Endometrium (tissue), 2 donors: ENCODE measurements around the gene RABGAP1L.
"Not testable (repeated sequence)": the region's sequence is repeated elsewhere in the genome, so short reads cannot be mapped to it uniquely, and the experiment has no call there.

Source experiments
- FAIRE-seq: peaks from 2 replicates; lab custom pipeline; 2012; peaks lifted over from hg19 to GRCh38; lab: Jason Lieb, UNC
- donor health status: control.
- donor health status: control.

The RABGAP1L gene

DNA sequence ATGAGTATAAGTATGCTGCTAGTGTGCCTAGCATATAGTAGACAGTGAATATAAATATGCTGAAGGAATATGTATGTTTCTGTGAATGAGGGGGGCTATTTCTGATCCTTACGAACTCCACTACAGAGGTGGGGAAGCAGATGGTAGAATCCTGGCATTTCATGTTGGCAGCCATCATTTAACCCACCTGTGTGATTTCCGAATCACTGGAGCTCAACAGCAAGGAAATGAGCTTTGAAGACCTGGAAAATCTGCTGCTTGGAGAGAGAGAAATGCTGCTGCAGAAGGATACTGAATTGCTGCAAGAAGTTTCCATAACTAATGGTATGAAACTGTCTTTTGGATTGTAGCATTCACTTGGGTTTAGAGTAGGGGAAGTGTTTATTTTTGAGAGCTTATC lies 83.5 kb downstream of the RABGAP1L start:
- no peak for FAIRE-seq

DNA sequence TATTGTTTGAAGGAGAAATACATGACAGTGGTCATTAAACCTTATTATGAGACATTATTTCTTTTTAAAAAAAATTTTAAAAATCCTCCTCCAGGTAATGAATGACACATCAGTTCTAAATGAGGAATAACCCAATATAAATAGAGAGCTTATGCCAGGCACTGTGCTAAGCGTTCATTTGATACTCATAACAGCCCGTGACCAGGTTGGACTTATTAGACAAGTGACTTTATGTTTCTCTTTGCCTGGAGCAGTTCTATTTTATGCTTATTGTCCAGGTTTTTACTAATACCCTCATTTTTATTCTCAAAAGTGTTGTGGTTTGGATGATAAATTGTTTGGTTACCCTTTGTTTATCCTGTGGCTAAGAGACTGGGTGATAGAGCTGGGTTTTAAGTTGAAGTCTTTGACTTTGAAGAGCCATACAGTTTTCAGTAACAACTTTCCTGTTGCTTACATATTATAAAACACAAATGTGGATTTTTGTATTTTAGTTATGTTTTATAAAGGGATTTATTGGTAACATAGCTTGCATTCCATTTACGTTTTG lies 84.2 kb downstream of the RABGAP1L start:
- FAIRE-seq = no peak

DNA sequence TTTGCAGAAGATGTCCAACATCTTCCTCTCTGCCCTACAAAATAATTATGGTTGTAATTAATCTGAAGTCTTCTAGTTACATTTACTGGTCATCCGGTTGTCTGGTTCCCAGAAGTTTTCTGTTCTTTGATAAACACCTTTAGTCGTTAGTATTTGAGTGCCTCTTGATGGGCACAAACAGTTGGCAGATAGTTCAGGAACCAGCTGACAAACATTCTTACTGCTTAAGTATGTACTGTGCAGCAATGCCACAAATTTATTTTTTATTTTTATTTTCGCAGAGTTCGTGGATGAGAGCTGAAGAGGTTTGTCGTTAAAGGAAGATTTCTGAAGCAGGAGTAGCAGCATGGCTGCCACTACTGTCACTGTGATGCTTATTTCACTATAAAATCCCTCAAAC lies 84.7 kb downstream of the RABGAP1L start:
- no peak for FAIRE-seq

DNA sequence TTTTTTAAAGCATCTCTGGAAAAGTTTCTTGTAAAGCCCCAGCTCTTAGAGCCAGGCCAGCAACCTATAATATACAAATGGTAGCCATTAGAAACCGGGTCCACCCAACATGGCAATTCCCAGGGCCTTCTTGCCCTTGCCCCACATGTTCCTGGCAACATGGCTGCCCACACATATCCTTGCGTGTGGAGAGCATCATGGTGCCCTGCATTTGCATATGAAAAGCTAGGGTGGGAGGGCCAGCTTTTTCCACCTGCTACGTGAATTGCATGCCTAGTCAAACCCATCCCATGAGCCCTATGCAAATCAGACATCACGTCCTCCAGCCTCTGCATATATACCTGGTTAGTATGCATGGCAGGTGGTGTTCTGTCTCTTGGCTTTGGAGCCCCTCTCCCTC lies 88.2 kb downstream of the RABGAP1L start:
- FAIRE-seq = no peak

DNA sequence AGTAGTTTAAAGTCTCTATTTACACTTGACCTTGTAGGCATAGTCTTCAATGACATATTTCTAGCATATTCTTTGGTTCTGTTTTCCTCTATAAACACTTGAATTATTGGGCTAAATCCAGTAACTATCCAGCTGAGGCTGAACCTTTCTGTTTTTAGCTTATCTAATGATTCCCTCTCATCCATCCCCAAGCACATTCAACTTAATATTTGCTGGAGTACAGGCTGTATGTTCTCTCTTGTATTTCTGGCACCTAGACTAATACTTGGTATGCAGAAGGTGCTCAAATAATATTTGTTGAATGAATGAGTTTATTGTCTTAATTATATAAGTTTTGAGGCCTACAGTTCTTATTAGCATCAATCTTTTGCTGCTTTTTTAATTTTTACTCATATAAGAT lies 88.7 kb downstream of the RABGAP1L start:
- no peak for FAIRE-seq

DNA sequence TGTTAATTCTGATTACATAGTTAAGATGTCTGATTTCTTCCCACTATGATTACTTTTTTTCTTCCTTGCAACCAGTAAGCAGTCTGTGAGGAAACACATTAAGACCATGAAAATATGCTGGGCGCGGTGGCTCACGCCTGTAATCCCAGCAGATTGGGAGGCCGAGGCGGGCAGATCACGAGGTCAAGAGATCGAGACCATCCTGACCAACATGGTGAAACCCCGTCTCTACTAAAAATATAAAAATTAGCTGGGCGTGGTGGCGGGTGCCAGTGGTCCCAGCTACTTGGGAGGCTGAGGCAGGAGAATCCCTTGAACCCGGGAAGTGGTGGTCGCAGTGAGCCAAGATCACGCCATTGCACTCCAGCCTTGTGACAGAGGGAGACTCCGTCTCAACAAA lies 97.1 kb downstream of the RABGAP1L start:
- not testable (repeated sequence) for FAIRE-seq

DNA sequence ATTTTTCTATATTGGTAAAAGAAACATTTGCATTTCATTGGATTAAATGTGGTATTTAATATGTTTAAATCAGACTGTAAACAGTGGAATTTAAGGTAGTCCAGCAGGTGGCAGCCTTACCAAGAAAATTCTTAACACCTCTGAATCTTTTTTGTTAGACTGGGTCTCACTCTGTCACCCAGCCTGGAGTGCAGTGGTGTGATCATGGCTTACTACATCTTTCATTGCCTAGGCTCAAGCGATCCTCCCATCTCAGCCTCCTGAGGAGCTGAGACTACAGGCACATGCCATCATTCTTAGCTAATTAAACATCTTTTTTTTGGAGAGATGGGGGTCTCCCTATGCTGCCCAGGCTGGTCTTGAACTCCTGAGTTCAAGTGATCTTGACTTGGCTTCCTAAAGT lies 98.8 kb downstream of the RABGAP1L start:
- FAIRE-seq = no peak

DNA sequence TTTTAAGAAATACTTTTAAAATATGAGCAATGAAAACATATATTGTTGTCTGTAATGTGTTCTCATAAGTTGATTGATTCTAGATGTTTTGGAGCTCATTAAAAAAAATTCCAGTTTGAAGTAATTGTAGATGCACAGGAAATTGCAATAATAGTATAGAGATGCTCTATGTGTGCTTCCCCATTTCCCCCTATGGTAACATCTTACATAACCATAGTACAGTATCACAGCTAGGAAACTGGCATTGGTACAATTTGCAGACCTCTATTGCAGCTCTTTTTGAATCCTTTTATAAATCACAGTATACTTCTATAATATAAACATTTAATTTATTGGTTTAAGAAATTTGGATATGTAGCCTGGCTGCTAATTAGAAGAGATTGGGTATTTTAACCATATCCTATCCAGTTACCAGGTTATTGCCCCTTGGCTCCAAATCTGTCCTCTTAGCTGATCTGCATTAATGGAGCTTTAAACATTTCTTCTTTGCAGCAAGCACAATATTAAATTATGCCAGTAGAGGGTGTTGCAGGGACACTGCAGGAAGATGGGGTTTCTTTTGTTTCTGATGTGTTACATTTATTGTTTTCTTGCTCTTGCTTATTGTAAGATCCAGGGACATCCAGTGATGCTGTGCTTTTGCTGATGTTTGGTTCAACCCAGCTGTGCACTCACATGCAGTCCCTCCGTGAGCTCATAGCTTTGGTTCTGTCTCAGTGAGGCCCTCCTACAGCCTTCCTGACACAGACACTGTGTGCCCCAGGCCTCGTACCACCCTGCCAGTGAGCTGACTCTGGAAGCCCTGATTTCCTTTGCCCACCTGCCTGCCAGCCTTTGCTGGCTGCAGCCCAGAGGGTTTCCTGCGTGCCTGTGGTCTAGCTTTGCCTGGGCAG lies 103.3 kb downstream of the RABGAP1L start:
- peak; percentile 55 for FAIRE-seq

DNA sequence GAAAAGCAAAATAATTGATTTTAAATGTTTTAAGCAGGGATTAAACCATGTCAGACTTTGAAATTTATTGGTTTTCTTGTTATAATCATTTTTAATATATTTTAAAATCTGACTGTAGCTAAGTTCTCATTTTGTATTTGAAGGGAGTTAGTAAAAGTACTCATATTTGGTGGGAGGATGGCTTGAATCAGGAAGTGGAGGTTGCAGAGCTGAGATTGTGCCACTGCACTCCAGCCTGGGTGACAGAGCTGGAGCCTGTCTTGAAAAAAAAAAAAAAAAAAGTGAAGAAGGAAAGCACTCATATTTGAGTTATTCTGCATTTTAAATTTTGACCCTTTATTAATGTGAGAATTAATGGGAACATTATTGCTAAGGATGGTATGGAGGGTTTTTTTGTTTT lies 106.0 kb downstream of the RABGAP1L start:
- FAIRE-seq = no peak

DNA sequence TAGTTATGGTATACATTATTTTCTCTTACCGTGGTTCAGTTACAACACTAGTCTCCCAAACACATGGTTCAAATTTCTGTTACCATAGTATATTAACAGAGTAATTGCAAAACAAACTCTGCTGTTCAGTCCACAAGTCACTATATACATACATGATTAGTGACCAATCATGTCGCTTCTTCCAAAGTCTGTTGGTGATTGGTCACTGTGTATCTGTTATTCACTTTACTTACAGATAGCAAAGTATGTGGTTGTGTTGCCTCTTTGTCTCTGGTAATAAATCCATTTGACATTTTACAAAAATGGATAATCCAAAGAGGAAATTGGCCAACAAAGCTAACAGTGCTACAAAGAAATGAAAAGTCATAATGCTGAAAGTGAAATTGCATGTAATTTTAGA lies 107.2 kb downstream of the RABGAP1L start:
- no peak for FAIRE-seq

DNA sequence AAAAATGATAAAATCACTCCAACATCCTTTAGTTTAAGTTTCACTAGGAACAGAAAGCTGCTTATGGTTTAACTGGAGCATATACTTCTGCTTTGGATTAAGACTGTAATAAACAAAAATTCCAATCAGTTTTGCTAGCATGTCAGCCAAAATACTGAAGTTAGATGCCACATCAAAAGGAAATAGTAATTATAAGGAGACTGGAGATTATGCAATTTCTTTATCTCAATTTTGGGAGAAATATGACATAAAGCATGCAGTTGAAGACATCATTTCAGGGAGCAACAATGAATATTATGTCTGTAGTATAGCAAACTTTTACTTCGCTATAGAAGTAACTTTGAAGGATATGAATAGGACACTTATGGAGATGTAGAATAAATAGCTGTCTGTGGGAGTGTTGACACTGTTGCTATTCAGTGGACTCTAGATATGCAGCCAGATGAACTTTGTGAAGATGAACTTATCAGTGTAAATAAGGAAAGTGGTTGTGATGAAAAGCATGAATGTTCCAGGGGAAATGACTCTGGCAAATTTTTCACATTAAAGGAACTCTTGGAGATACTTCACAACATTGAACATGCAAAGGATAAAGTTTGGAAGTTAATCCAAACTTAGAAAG lies 107.8 kb downstream of the RABGAP1L start:
- FAIRE-seq = no peak

DNA sequence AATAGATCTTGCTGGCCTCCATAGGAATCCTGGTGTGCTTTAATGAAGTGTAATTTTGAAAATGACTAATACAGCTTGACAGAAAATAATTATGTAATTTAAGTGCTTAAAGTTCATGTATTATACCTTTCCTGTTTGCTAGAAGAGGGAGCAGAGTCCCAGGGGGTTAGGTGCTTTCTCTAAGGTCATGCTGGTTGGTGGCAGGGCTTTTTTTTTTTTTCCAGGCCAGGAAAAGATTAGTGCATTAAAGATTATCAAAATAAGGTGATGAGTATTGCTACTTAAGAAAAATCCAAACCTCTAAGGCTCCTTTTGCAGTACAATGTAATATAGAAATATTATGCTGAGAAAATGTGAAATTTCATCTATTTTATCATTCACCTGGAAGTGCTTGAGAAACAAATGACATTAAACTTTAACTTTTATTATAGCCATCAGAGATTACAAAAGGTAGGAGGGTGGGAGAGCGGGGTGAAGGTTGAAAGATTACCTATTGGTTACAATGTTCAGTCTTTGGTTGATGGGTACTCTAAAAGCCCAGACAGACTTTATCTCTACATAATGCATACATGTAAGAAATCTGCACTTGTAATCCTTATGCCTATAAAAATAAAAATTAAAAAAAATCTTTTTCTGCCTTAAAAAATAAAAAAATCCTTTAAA lies 110.8 kb downstream of the RABGAP1L start:
- FAIRE-seq = no peak

DNA sequence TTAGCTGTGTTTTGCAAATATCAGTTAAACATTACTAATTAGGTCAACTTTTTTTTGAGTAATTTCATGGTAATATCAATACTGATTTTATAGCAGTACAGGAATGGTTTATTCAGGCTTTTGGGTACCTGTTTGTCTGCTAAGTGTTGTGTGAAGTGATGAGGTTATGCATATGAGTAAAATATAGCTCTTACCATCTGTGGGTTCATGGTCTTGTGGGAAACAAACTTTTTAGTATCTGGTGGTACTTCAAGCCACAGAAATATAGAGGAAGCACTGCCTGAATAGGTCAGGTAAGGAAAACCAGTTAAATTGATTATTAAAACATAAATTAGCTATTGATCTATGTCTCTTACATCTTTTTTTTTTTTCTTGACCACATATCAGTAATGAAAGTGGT lies 113.9 kb downstream of the RABGAP1L start:
- no peak for FAIRE-seq

DNA sequence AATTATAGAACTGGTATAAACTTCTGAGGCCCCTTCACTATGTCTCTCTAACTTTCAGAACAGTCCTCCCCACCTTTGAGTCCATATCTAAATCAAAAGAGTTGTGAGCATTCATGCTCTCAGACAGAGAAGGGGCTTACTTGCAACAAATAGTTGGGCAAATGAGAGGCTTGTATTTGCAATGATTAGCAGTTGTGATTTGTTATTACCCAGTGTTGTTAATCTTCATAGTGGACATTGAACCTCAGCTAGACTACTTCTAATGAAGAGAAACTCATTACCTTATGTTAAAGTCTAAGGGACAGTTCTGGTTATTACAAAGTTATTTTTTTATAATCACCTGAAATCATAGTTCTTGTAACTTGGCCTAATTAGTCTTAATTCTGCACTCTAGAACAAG lies 114.5 kb downstream of the RABGAP1L start:
- no peak for FAIRE-seq

DNA sequence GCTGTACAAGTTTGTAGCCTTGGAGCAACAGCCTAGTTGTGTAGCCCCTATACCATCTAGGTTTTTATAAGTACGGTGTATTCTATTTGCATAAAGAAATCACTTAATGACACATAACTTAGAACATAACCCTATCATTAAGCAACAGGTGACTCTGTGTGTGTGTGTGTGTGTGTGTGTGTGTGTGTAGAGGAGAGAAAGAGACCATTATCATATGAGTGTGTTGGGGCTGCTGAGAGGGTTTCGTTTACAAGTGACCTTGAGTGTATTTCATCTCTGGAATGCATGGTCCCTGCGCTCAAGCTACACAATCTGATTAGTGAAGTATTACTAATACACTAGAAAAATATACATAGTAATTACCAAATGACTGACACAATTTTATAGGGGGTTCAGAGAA lies 115.1 kb downstream of the RABGAP1L start:
- no peak for FAIRE-seq

DNA sequence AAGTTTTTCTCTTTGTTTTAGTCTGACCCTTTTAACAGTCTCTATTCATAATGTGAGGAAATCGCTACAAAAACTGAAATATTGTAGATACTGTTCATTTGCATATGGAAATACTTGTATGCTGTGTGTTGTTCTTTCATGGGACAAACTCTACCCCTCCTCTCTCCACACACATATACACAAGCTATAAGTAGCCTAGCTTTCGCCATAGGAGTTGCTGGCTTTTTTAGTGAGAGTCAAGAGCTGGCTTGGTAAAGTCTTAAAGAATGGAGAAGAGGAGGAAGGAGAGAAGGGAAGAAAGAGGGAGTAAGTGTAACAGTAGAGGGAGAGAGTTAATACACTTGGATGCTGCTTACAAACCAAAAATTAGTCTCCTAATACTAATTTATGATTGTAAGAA lies 115.6 kb downstream of the RABGAP1L start:
- no peak for FAIRE-seq

DNA sequence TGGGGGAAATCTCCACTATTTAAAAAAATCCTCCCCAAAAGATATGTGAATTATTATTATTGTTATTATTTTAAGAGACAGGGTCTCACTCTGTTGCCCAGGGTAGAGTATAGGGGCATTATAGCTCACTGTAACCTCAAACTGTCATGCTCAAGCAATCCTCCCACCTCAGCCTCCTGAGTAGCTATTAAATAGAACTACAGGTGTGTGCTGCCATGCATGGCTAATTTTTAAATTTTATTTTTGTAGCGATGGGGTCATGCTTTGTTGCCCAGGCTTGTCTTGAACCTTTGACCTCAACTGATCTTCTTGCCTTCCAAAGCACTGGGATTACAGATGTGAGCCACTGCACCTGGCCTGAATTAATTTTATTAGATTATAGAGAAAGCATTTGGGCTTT lies 116.8 kb downstream of the RABGAP1L start:
- no peak for FAIRE-seq

DNA sequence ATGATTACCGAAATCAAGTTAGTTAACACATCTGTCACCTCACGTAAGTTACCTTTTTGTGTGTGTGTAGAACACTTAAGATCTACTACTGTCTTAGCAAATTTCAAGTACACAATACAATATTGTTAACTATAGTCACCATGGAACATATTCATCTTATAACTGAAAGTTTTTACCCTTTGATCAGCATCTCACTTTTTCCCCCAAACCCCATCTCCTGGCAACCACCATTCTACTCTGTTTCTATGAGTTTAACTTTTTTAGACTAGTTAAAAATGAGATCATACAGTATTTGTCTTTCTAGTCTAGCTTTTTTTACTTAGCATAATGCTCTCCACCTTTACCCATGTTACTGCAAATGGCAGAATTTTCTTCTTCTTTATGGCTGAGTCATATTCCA lies 124.7 kb downstream of the RABGAP1L start:
- no peak for FAIRE-seq

DNA sequence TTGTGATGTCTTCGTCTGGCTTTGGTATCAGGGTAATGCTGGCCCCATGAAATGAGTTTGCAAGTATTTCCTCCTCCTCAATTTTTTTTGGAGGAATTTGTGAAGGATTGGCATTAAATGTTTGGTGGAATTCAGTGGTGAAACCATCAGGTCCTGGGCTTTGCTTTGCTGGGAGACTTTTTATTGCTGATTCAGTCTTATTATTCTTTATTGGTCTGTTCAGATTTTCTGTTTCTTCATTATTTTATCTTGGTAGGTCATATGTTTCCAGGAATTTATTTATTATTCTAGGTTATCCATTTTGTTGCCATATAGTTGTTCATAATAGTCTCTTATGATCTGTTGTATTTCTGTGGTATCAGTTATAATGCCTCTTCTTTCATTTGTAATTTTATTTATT lies 126.7 kb downstream of the RABGAP1L start:
- no peak for FAIRE-seq

DNA sequence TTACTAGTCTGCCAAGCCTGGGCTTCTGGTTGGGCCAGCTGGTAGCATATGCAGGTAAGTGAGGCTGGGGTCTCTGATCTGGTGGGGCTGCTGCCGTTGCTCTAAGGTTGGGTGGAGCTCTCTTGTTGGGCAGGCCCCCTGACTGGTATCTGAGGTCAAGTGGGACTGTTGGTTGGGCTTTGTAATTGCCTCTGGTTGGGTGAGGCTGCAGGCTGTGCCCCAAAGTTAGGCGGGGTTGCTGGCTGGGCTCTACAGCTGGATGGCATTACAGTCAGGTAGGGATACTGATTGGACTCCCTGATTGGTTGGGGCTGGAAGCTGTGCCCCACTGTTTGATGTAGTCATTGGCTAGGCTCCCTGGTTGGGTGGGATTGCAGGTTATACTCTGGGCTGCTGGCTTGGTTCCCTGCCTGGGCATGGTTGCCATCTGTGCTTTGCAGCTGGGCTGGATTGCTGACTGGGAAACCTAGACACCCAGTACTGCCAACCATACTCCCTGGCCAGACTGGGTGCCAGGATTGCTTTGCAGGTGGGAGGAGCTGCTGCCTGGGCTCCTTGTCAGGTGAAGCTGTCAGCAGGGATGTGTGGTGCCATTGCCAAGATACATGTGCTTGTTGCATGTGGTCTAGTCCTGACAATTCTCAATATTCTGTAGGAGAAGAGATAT lies 130.5 kb downstream of the RABGAP1L start:
- no peak for FAIRE-seq

DNA sequence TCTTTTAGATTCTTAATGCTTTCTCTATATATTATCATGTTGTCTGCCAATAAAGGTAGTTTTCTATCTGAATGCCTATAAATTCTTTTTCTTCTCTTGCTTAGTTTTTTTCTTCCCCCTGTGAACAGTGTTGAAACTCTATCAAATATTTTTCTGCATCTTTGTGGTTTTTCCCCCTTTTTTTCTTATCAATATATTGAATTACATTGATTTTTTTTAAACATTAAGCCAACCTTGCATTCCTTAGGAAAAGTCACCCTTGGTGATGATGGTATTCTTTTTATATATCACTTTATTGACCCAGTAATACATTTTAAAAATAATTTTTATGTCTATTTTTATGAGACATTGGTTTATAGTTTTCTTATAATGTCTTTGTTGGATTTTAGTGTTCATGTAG lies 131.7 kb downstream of the RABGAP1L start:
- no peak for FAIRE-seq

DNA sequence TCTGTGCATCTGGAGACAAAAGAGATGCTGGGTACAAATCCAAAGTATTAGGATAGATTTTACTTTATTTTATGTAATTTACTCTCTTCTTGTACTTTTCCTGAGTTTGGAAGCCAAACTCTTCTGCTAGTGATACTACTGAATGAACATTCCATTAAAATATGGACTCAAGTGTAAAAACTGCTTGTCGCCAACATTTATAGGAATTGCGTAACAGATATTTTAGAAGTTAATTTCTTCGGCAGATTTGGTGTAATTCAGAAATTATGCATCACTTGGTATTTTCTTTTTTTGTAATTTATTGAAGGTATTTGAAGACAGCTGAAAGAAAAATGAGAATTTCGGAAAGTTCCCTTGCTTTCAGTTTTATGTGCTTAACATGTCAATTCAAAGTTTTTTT lies 137.0 kb downstream of the RABGAP1L start:
- no peak for FAIRE-seq
